Measurements from ENCODE around the gene TUT4.
"Not testable (repeated sequence)": the region's sequence is repeated elsewhere in the genome, so short reads cannot be mapped to it uniquely, and the experiment has no call there.

Gene TUT4

GRCh38 chr1:52588535-52588934 lies 35.6 kb upstream of the TUT4 start:
- DNase-seq (ENCODE audit: low spot score): no peak
- peaks cover 6% of the 10 kb centered on the region for H3K27me3 Mint-ChIP-seq (ENCODE audit: low read depth)
- no peak overlapping the region for H3K27ac Mint-ChIP-seq
- no peaks in the 10 kb centered on the region for H3K36me3 Mint-ChIP-seq (ENCODE audit: low read depth)
- H3K4me1 Mint-ChIP-seq (ENCODE audit: low read depth): no peaks in the 10 kb centered on the region
- H3K9me3 Mint-ChIP-seq: no peaks in the 10 kb centered on the region
- H3K4me3 Mint-ChIP-seq: no peak overlapping the region

GRCh38 chr1:52588027-52588426 lies 35.1 kb upstream of the TUT4 start:
- no peaks in the 10 kb centered on the region for H3K4me1 Mint-ChIP-seq (ENCODE audit: low read depth)
- peaks cover 9% of the 10 kb centered on the region for H3K27me3 Mint-ChIP-seq (ENCODE audit: low read depth)
- H3K4me3 Mint-ChIP-seq: no peak overlapping the region
- no peaks in the 10 kb centered on the region for H3K9me3 Mint-ChIP-seq
- no peak for DNase-seq (ENCODE audit: low spot score)
- H3K36me3 Mint-ChIP-seq (ENCODE audit: low read depth): no peaks in the 10 kb centered on the region
- no peak overlapping the region for H3K27ac Mint-ChIP-seq

GRCh38 chr1:52585474-52585873 lies 32.6 kb upstream of the TUT4 start:
- no peaks in the 10 kb centered on the region for H3K4me1 Mint-ChIP-seq (ENCODE audit: low read depth)
- no peak overlapping the region for H3K4me3 Mint-ChIP-seq
- DNase-seq (ENCODE audit: low spot score): no peak
- no peaks in the 10 kb centered on the region for H3K36me3 Mint-ChIP-seq (ENCODE audit: low read depth)
- H3K9me3 Mint-ChIP-seq: no peaks in the 10 kb centered on the region
- peaks cover 9% of the 10 kb centered on the region for H3K27me3 Mint-ChIP-seq (ENCODE audit: low read depth)
- H3K27ac Mint-ChIP-seq: no peak overlapping the region

GRCh38 chr1:52582116-52582696 lies 29.3 kb upstream of the TUT4 start:
- Mint-ChIP-seq H3K4me3 (no peak overlapping the region), H3K27me3 (ENCODE audit: low read depth) (peaks cover 6% of the 10 kb centered on the region), H3K9me3 (peaks cover 7% of the 10 kb centered on the region), H3K36me3 (ENCODE audit: low read depth) (peaks cover 2% of the 10 kb centered on the region), H3K4me1 (ENCODE audit: low read depth) (peaks cover 10% of the 10 kb centered on the region), H3K27ac (no peak overlapping the region)
- no peak for DNase-seq (ENCODE audit: low spot score)

- H3K9me3 Mint-ChIP-seq: peaks cover 7% of the 10 kb centered on the region
- DNase-seq (ENCODE audit: low spot score): no peak
Measured at GRCh38 chr1:52580283-52580682, 27.4 kb upstream of the TUT4 start.

GRCh38 chr1:52579415-52579814 lies 26.5 kb upstream of the TUT4 start:
- Mint-ChIP-seq H3K4me3 (no peak overlapping the region), H3K4me1 (ENCODE audit: low read depth) (peaks cover 16% of the 10 kb centered on the region), H3K36me3 (ENCODE audit: low read depth) (peaks cover 2% of the 10 kb centered on the region), H3K27ac (peak overlapping the region; percentile 13), H3K9me3 (peaks cover 7% of the 10 kb centered on the region), H3K27me3 (ENCODE audit: low read depth) (peaks cover 9% of the 10 kb centered on the region)
- DNase-seq (ENCODE audit: low spot score): no peak

More at GRCh38 chr1:52580283-52580682, 27.4 kb upstream of the TUT4 start:
- peaks cover 11% of the 10 kb centered on the region for H3K4me1 Mint-ChIP-seq (ENCODE audit: low read depth)
- no peak overlapping the region for H3K27ac Mint-ChIP-seq
- H3K4me3 Mint-ChIP-seq: no peak overlapping the region
- peaks cover 7% of the 10 kb centered on the region for H3K27me3 Mint-ChIP-seq (ENCODE audit: low read depth)
- H3K36me3 Mint-ChIP-seq (ENCODE audit: low read depth): peaks cover 2% of the 10 kb centered on the region

- not testable (repeated sequence) for H3K27ac Mint-ChIP-seq; H3K36me3 Mint-ChIP-seq (ENCODE audit: low read depth); H3K9me3 Mint-ChIP-seq; H3K4me3 Mint-ChIP-seq; H3K27me3 Mint-ChIP-seq (ENCODE audit: low read depth); DNase-seq (ENCODE audit: low spot score)
- H3K4me1 Mint-ChIP-seq (ENCODE audit: low read depth): peaks cover 17% of the 10 kb centered on the region
Measured at GRCh38 chr1:52578066-52578465, 25.2 kb upstream of the TUT4 start.

- Mint-ChIP-seq H3K36me3 (ENCODE audit: low read depth) (peaks cover 2% of the 10 kb centered on the region), H3K27me3 (ENCODE audit: low read depth) (peaks cover 3% of the 10 kb centered on the region), H3K4me3 (no peak overlapping the region), H3K4me1 (ENCODE audit: low read depth) (peaks cover 19% of the 10 kb centered on the region), H3K9me3 (peaks cover 7% of the 10 kb centered on the region), H3K27ac (no peak overlapping the region)
- no peak for DNase-seq (ENCODE audit: low spot score)
Measured at GRCh38 chr1:52576074-52576473, 23.2 kb upstream of the TUT4 start.

GRCh38 chr1:52574594-52574993 lies 21.7 kb upstream of the TUT4 start:
- Mint-ChIP-seq H3K4me1 (ENCODE audit: low read depth) (peaks cover 20% of the 10 kb centered on the region), H3K36me3 (ENCODE audit: low read depth) (peaks cover 2% of the 10 kb centered on the region), H3K9me3 (peaks cover 7% of the 10 kb centered on the region), H3K27me3 (ENCODE audit: low read depth) (peaks cover 3% of the 10 kb centered on the region), H3K27ac (no peak overlapping the region), H3K4me3 (no peak overlapping the region)
- no peak for DNase-seq (ENCODE audit: low spot score)

GRCh38 chr1:52572387-52572786 lies 19.5 kb upstream of the TUT4 start:
- Mint-ChIP-seq H3K4me1 (ENCODE audit: low read depth) (peaks cover 16% of the 10 kb centered on the region), H3K4me3 (no peak overlapping the region), H3K27ac (no peak overlapping the region)

GRCh38 chr1:52571783-52572182 lies 18.9 kb upstream of the TUT4 start:
- Mint-ChIP-seq H3K27me3 (ENCODE audit: low read depth) (peaks cover 12% of the 10 kb centered on the region), H3K36me3 (ENCODE audit: low read depth) (no peaks in the 10 kb centered on the region), H3K27ac (no peak overlapping the region), H3K9me3 (no peaks in the 10 kb centered on the region), H3K4me3 (no peak overlapping the region), H3K4me1 (ENCODE audit: low read depth) (peaks cover 16% of the 10 kb centered on the region)
- no peak for DNase-seq (ENCODE audit: low spot score)

More at GRCh38 chr1:52572387-52572786, 19.5 kb upstream of the TUT4 start:
- no peaks in the 10 kb centered on the region for H3K9me3 Mint-ChIP-seq
- H3K27me3 Mint-ChIP-seq (ENCODE audit: low read depth): peaks cover 12% of the 10 kb centered on the region
- DNase-seq (ENCODE audit: low spot score): no peak
- no peaks in the 10 kb centered on the region for H3K36me3 Mint-ChIP-seq (ENCODE audit: low read depth)

GRCh38 chr1:52569449-52570210 lies 16.7 kb upstream of the TUT4 start:
- no peaks in the 10 kb centered on the region for H3K9me3 Mint-ChIP-seq
- peak overlapping the region; percentile 2 for H3K27ac Mint-ChIP-seq
- no peaks in the 10 kb centered on the region for H3K36me3 Mint-ChIP-seq (ENCODE audit: low read depth)
- H3K27me3 Mint-ChIP-seq (ENCODE audit: low read depth): peaks cover 9% of the 10 kb centered on the region
- peaks cover 13% of the 10 kb centered on the region for H3K4me1 Mint-ChIP-seq (ENCODE audit: low read depth)
- DNase-seq (ENCODE audit: low spot score): no peak
- peak overlapping the region; percentile 0 for H3K4me3 Mint-ChIP-seq

GRCh38 chr1:52567943-52568342 lies 15.1 kb upstream of the TUT4 start:
- no peaks in the 10 kb centered on the region for H3K36me3 Mint-ChIP-seq (ENCODE audit: low read depth)
- H3K4me1 Mint-ChIP-seq (ENCODE audit: low read depth): peaks cover 9% of the 10 kb centered on the region
- H3K4me3 Mint-ChIP-seq: no peak overlapping the region
- H3K9me3 Mint-ChIP-seq: no peaks in the 10 kb centered on the region
- DNase-seq (ENCODE audit: low spot score): no peak
- peaks cover 9% of the 10 kb centered on the region for H3K27me3 Mint-ChIP-seq (ENCODE audit: low read depth)
- H3K27ac Mint-ChIP-seq: no peak overlapping the region

GRCh38 chr1:52562766-52563165 lies 9.9 kb upstream of the TUT4 start:
- no peaks in the 10 kb centered on the region for H3K36me3 Mint-ChIP-seq (ENCODE audit: low read depth)
- H3K27ac Mint-ChIP-seq: no peak overlapping the region
- peaks cover 7% of the 10 kb centered on the region for H3K27me3 Mint-ChIP-seq (ENCODE audit: low read depth)
- no peak overlapping the region for H3K4me3 Mint-ChIP-seq
- peaks cover 3% of the 10 kb centered on the region for H3K4me1 Mint-ChIP-seq (ENCODE audit: low read depth)
- no peaks in the 10 kb centered on the region for H3K9me3 Mint-ChIP-seq
- no peak for DNase-seq (ENCODE audit: low spot score)
